GM19438 (cell line): ENCODE measurements around the gene BCDIN3D.
"Not testable (repeated sequence)": the region's sequence is repeated elsewhere in the genome, so short reads cannot be mapped to it uniquely, and the experiment has no call there.

ENCODE experiments used
- ATAC-seq: cut with Tn5 transposase; IDR thresholded peaks from one replicate; pipeline ENCODE4 v1.9.1; 2021; ENCODE audit warnings: low read depth; ENCODE audit not compliant: unreplicated experiment

Gene BCDIN3D

GRCh38 chr12:49842519-49843352, at the start of gene BCDIN3D:
Gene BCDIN3D, minus strand, starts transcription at chr12:49843106. Its CDS starts 19 bp downstream, at chr12:49843087.
- peak; percentile 84 for ATAC-seq

GRCh38 chr12:49892084-49892731, 49.3 kb upstream of the BCDIN3D start:
- ATAC-seq, result no peak

- ATAC-seq, result no peak
These were observed 48.6 kb upstream of the BCDIN3D start for GRCh38 chr12:49891476-49891875.

GRCh38 chr12:49891012-49891411, 48.1 kb upstream of the BCDIN3D start:
- ATAC-seq, result no peak

- no peak for ATAC-seq
These were observed 47.2 kb upstream of the BCDIN3D start for GRCh38 chr12:49890096-49890461.

GRCh38 chr12:49889361-49890095, 46.6 kb upstream of the BCDIN3D start:
- ATAC-seq, result no peak

GRCh38 chr12:49888461-49889151, 45.7 kb upstream of the BCDIN3D start:
- no peak for ATAC-seq

GRCh38 chr12:49887536-49888401, 44.9 kb upstream of the BCDIN3D start:
- no peak for ATAC-seq

- no peak for ATAC-seq
These were observed 44.2 kb upstream of the BCDIN3D start for GRCh38 chr12:49887091-49887490.

GRCh38 chr12:49885663-49886461, 43.0 kb upstream of the BCDIN3D start:
- no peak for ATAC-seq

- no peak for ATAC-seq
These were observed 42.2 kb upstream of the BCDIN3D start for GRCh38 chr12:49885118-49885517.

- no peak for ATAC-seq
These were observed 40.1 kb upstream of the BCDIN3D start for GRCh38 chr12:49882851-49883464.

GRCh38 chr12:49882248-49882850, 39.4 kb upstream of the BCDIN3D start:
- ATAC-seq, result no peak

GRCh38 chr12:49881415-49882247, 38.7 kb upstream of the BCDIN3D start:
- ATAC-seq, result no peak

GRCh38 chr12:49880756-49881414, 38.0 kb upstream of the BCDIN3D start:
- no peak for ATAC-seq

GRCh38 chr12:49879065-49879464, 36.2 kb upstream of the BCDIN3D start:
- ATAC-seq, result not testable (repeated sequence)

GRCh38 chr12:49878021-49878420, 35.1 kb upstream of the BCDIN3D start:
- ATAC-seq, result no peak
